GM12891 (cell line): ENCODE measurements around the gene SESTD1.

Source experiments
- DNase-seq: peaks from one replicate; pipeline ENCODE4 v3.0.0; 2011; ENCODE audit warnings: low spot score; ENCODE audit not compliant: insufficient read length
- FAIRE-seq: peaks from 2 replicates; lab custom pipeline; 2011; peaks lifted over from hg19 to GRCh38; lab: Jason Lieb, UNC
- PAX5 ChIP-seq: IDR thresholded peaks from 2 replicates; pipeline ENCODE4 v1.6.1; 2011; ENCODE audit warnings: low read length, moderate library complexity, mild to moderate bottlenecking; ENCODE audit not compliant: insufficient read depth, severe bottlenecking
- POLR2A ChIP-seq: IDR thresholded peaks from 2 replicates; pipeline ENCODE4 v1.6.1; 2011; ENCODE audit warnings: low read depth, low read length, control low read depth
- POLR2AphosphoS5 ChIP-seq: IDR thresholded peaks from 2 replicates; pipeline ENCODE4 v1.6.1; 2011; ENCODE audit warnings: low read depth, low read length, control low read depth
- POU2F2 ChIP-seq: IDR thresholded peaks from 2 replicates; pipeline ENCODE4 v1.6.1; 2011; ENCODE audit warnings: low read depth, mild to moderate bottlenecking, control low read depth, low read length, moderate library complexity
- SPI1 ChIP-seq: IDR thresholded peaks from 2 replicates; pipeline ENCODE4 v1.6.1; 2011; ENCODE audit warnings: low read depth, low read length, control low read depth
- TAF1 ChIP-seq: IDR thresholded peaks from 2 replicates; pipeline ENCODE4 v1.6.1; 2011; ENCODE audit warnings: low read depth, low read length, control low read depth

The SESTD1 gene

GRCh38 chr2:179172894-179173293, 91.7 kb downstream of the SESTD1 start:
- TF ChIP-seq POU2F2 (no peak), PAX5 (no peak), TAF1 (no peak), POLR2A (no peak), POLR2AphosphoS5 (no peak), SPI1 (no peak)
- no peak for FAIRE-seq
- no peak for DNase-seq

- FAIRE-seq: no peak
- TF ChIP-seq PAX5 (no peak), SPI1 (no peak), TAF1 (no peak), POLR2A (no peak), POLR2AphosphoS5 (no peak), POU2F2 (no peak)
- no peak for DNase-seq
Observed at GRCh38 chr2:179171371-179171770, 93.3 kb downstream of the SESTD1 start.

GRCh38 chr2:179170901-179171300, 93.7 kb downstream of the SESTD1 start:
- FAIRE-seq: no peak
- no peak for DNase-seq
- TF ChIP-seq SPI1 (0 out of 2 replicates have a peak, but pooled peaks have one; percentile 6), TAF1 (no peak)

- TF ChIP-seq PAX5 (no peak), POLR2A (no peak), TAF1 (no peak), SPI1 (no peak), POLR2AphosphoS5 (no peak), POU2F2 (no peak)
- no peak for DNase-seq
- no peak for FAIRE-seq
Observed at GRCh38 chr2:179165356-179166000, 99.2 kb downstream of the SESTD1 start.

- FAIRE-seq (no peak), DNase-seq (no peak)
- TF ChIP-seq PAX5 (no peak), POLR2AphosphoS5 (no peak), POLR2A (no peak), TAF1 (no peak), SPI1 (no peak), POU2F2 (no peak)
Observed at GRCh38 chr2:179141206-179141605, 123.4 kb downstream of the SESTD1 start.

DNA sequence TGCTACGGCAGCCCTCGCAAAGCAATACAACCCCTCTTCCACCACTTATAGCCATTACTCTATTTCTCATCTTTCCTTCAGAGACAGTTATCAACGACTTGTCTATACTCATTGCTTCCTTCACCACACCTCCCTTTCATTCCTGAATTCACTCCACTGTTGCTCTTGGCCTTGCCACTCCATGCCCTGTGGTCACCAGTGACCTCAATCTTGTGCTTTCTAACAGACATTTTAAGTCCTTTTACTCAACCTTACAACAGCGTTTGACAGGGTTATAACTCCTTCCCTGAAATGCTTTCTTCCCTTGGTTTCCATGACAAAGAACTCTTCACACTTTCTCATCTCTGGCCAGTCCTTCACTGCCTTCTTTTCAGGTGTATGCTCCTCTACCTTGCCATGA, 124.1 kb downstream of the SESTD1 start:
- DNase-seq (no peak), FAIRE-seq (no peak)
- TF ChIP-seq TAF1 (no peak), POLR2A (no peak), PAX5 (no peak), POU2F2 (no peak), SPI1 (no peak), POLR2AphosphoS5 (no peak)

DNA sequence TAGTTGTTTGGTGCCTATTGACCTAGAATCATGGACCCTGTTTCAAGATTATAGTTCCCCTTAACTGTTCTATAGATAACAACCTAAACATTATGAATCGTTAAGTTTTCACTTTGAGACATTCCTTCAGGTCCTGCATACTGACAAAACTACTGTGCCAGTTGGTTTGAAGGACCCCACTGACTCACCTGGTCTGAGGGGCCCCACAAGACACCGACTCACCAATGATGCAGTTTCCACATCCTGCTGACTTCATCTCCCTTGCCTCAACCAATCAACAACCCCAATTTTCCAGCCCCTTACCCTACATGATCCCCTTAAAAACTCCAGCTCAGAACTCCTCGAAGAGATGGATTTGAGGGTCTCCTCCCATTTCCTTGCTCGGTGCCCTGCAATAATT, 125.1 kb downstream of the SESTD1 start:
- FAIRE-seq (no peak), DNase-seq (no peak)
- TF ChIP-seq SPI1 (no peak), PAX5 (no peak), POLR2A (no peak), POLR2AphosphoS5 (no peak), POU2F2 (no peak), TAF1 (no peak)

DNA sequence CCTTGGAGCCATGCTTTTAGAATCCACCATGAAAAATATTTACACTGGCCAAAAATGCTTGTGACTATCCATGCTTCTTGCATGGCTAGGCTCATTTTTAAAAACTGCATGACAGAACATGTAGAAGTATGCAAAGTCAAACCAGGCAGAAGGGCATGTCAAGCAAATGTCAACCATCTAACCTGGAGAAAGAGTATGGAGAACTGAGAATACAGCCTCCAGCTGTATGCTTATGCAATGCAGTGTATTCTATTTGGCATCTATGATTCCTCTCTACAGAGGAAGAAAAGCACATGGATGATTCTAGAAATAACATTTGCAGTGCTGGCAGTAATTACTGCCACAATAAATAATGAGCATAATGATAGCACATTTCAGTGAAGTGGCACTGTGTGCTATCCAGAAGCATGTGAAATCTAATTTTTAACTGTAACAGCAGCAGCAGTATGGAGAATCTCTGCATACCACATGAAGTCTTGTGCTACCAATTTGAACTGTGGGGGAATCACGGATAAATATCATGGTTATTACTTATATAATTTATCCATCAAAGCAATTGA, 127.4 kb downstream of the SESTD1 start:
- TF ChIP-seq POLR2AphosphoS5 (no peak), POU2F2 (no peak), POLR2A (no peak), SPI1 (no peak), PAX5 (no peak), TAF1 (no peak)
- peak; percentile 47 for FAIRE-seq
- DNase-seq: no peak

DNA sequence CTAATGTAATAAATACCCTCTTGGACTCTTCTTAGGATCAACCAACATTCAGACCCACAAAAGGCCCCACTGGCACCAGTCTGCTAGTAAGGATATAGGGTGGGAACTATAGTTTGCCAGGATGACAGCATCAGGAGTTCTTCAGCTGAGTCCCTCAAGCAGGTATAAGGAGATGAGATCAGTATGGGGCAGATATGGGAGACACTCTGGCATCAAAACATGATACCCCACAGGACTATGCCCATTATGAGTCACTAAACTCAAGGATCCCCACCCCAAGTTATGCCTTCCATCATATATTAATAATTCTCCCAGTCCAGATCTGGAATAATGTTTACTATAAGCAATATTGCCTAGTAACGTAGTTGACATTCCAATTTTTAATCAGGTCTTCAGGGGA, 131.6 kb downstream of the SESTD1 start:
- no peak for DNase-seq
- TF ChIP-seq SPI1 (no peak), POLR2A (no peak), PAX5 (no peak), TAF1 (no peak), POLR2AphosphoS5 (no peak), POU2F2 (no peak)
- no peak for FAIRE-seq

GRCh38 chr2:179132076-179132475, 132.6 kb downstream of the SESTD1 start:
- FAIRE-seq: no peak
- TF ChIP-seq SPI1: no peak
- no peak for TF ChIP-seq PAX5
- TF ChIP-seq TAF1: no peak
- no peak for DNase-seq

DNA sequence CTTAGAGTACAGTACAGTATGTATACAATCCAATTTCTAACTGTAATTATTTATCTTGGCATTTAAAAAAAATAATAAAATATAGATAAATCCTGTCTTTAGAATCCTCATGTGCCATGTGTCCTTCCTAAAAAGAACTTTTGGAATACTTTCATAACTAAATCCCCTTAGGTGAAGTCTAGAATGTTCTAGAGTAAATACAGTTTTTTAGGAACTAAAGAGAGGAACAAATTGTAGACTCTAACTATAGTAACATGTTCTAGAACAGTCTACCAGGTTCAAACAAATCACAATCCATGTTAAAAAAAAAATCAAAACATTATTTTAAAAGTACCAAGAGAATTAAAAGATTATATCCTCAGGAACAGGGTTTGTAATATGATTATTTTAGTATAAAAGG, 134.1 kb downstream of the SESTD1 start:
- no peak for FAIRE-seq

More for the DNA sequence above, 134.1 kb downstream of the SESTD1 start:
- no peak for DNase-seq
- TF ChIP-seq POLR2AphosphoS5: no peak
- no peak for TF ChIP-seq PAX5
- TF ChIP-seq TAF1: no peak
- TF ChIP-seq POU2F2: no peak
- no peak for TF ChIP-seq SPI1
- TF ChIP-seq POLR2A: no peak
